HEK293 (cell line): ENCODE results near the gene STK11.

ENCODE experiments used
- OSR2 ChIP-seq: fragments of 450-650 bp; formaldehyde crosslinking; IDR thresholded peaks from 2 replicates; pipeline ENCODE4 v1.5.1; 2016; ENCODE audit warnings: missing biosample characterization, missing genetic modification characterization
- PRDM1 ChIP-seq: fragments of 450-650 bp; formaldehyde crosslinking; IDR thresholded peaks from 2 replicates; pipeline ENCODE4; 2016; ENCODE audit warnings: missing biosample characterization, missing genetic modification characterization
- TCF7L2 ChIP-seq: IDR thresholded peaks from 2 replicates; pipeline ENCODE4 v1.6.1; 2011; ENCODE audit warnings: low read depth, mild to moderate bottlenecking, inconsistent platforms, low read length, moderate library complexity, borderline replicate concordance
- WT1 ChIP-seq: fragments of 450-650 bp; formaldehyde crosslinking; IDR thresholded peaks from 2 replicates; pipeline ENCODE4 v1.5.1; 2016; ENCODE audit warnings: missing biosample characterization, missing genetic modification characterization
- ZBTB17 ChIP-seq: fragments of 450-650 bp; formaldehyde crosslinking; IDR thresholded peaks from 2 replicates; pipeline ENCODE4 v1.5.1; 2016; ENCODE audit warnings: missing biosample characterization, missing genetic modification characterization
- ZBTB7A ChIP-seq: fragments of 450-650 bp; formaldehyde crosslinking; IDR thresholded peaks from 2 replicates; pipeline ENCODE4 v1.5.1; 2016; ENCODE audit warnings: low read depth, missing biosample characterization, missing genetic modification characterization
- ZFP37 ChIP-seq: fragments of 450-650 bp; formaldehyde crosslinking; IDR thresholded peaks from 2 replicates; pipeline ENCODE4 v1.5.1; 2016; ENCODE audit warnings: missing biosample characterization, missing genetic modification characterization
- ZNF157 ChIP-seq: fragments of 450-650 bp; formaldehyde crosslinking; IDR thresholded peaks from 2 replicates; pipeline ENCODE4 v1.5.1; 2016; ENCODE audit warnings: missing biosample characterization, missing genetic modification characterization
- ZNF19 ChIP-seq: fragments of 450-650 bp; formaldehyde crosslinking; IDR thresholded peaks from 2 replicates; pipeline ENCODE4; 2016; ENCODE audit warnings: missing biosample characterization, missing genetic modification characterization, low read depth
- ZNF2 ChIP-seq: fragments of 450-650 bp; formaldehyde crosslinking; IDR thresholded peaks from 2 replicates; pipeline ENCODE4 v1.5.1; 2016; ENCODE audit warnings: missing biosample characterization, missing genetic modification characterization
- ZNF202 ChIP-seq: fragments of 450-650 bp; formaldehyde crosslinking; IDR thresholded peaks from 2 replicates; pipeline ENCODE4 v1.5.1; 2016; ENCODE audit warnings: missing biosample characterization, missing genetic modification characterization, borderline replicate concordance
- ZNF248 ChIP-seq: fragments of 450-650 bp; formaldehyde crosslinking; IDR thresholded peaks from 2 replicates; pipeline ENCODE4 v1.5.1; 2017; ENCODE audit warnings: missing biosample characterization, missing genetic modification characterization
- ZNF311 ChIP-seq: fragments of 450-650 bp; formaldehyde crosslinking; IDR thresholded peaks from 2 replicates; pipeline ENCODE4 v1.5.1; 2017; ENCODE audit warnings: missing biosample characterization, missing genetic modification characterization, borderline replicate concordance
- ZNF324 ChIP-seq: fragments of 450-650 bp; formaldehyde crosslinking; IDR thresholded peaks from 2 replicates; pipeline ENCODE4 v1.5.1; 2016; ENCODE audit warnings: missing biosample characterization, missing genetic modification characterization
- ZNF354C ChIP-seq: fragments of 450-650 bp; formaldehyde crosslinking; IDR thresholded peaks from 2 replicates; pipeline ENCODE4 v1.5.1; 2016; ENCODE audit warnings: missing biosample characterization, missing genetic modification characterization, low read depth, borderline replicate concordance
- ZNF501 ChIP-seq: fragments of 450-650 bp; formaldehyde crosslinking; IDR thresholded peaks from 2 replicates; pipeline ENCODE4 v1.5.1; 2016; ENCODE audit warnings: missing biosample characterization, missing genetic modification characterization
- ZNF521 ChIP-seq: fragments of 450-650 bp; formaldehyde crosslinking; IDR thresholded peaks from 2 replicates; pipeline ENCODE4 v1.5.1; 2017; ENCODE audit warnings: missing biosample characterization, mild to moderate bottlenecking, missing genetic modification characterization
- ZNF529 ChIP-seq: fragments of 450-650 bp; formaldehyde crosslinking; IDR thresholded peaks from 2 replicates; pipeline ENCODE4 v1.5.1; 2017; ENCODE audit warnings: missing genetic modification characterization, missing biosample characterization; ENCODE audit not compliant: insufficient replicate concordance
- ZNF585B ChIP-seq: fragments of 450-650 bp; formaldehyde crosslinking; IDR thresholded peaks from 2 replicates; pipeline ENCODE4 v1.5.1; 2016; ENCODE audit warnings: missing biosample characterization, missing genetic modification characterization
- ZNF623 ChIP-seq: fragments of 450-650 bp; formaldehyde crosslinking; IDR thresholded peaks from 2 replicates; pipeline ENCODE4 v1.5.1; 2016; ENCODE audit warnings: missing biosample characterization, missing genetic modification characterization
- ZNF707 ChIP-seq: fragments of 450-650 bp; formaldehyde crosslinking; IDR thresholded peaks from 2 replicates; pipeline ENCODE4 v1.5.1; 2016; ENCODE audit warnings: missing biosample characterization, missing genetic modification characterization
- ZNF768 ChIP-seq: fragments of 450-650 bp; formaldehyde crosslinking; IDR thresholded peaks from 2 replicates; pipeline ENCODE4 v1.5.1; 2018; ENCODE audit warnings: missing biosample characterization, mild to moderate bottlenecking, missing genetic modification characterization
- ZNF792 ChIP-seq: fragments of 450-650 bp; formaldehyde crosslinking; IDR thresholded peaks from 2 replicates; pipeline ENCODE4 v1.5.1; 2016; ENCODE audit warnings: missing biosample characterization, missing genetic modification characterization
- ZNF830 ChIP-seq: fragments of 450-650 bp; IDR thresholded peaks from 2 replicates; pipeline ENCODE4 v1.5.0; 2018; ENCODE audit warnings: missing biosample characterization, missing genetic modification characterization, low read depth, mild to moderate bottlenecking, moderate library complexity
- ZNF837 ChIP-seq: fragments of 450-650 bp; formaldehyde crosslinking; IDR thresholded peaks from 2 replicates; pipeline ENCODE4 v1.5.1; 2016; ENCODE audit warnings: missing biosample characterization, missing genetic modification characterization
- ZSCAN23 ChIP-seq: fragments of 450-650 bp; formaldehyde crosslinking; IDR thresholded peaks from 2 replicates; pipeline ENCODE4 v1.5.1; 2016; ENCODE audit warnings: missing biosample characterization, missing genetic modification characterization
- TF ChIP-seq, protein P1 (sequence below): fragments of 450-650 bp; formaldehyde crosslinking; IDR thresholded peaks from 2 replicates; pipeline ENCODE4 v1.5.1; 2016; ENCODE audit warnings: missing biosample characterization, missing genetic modification characterization
- TF ChIP-seq, protein P2 (sequence below): fragments of 450-650 bp; formaldehyde crosslinking; conservative IDR thresholded peaks from 2 replicates; pipeline ENCODE4 v1.5.1; 2016; ENCODE audit warnings: low read depth, missing biosample characterization, missing genetic modification characterization
- TF ChIP-seq, protein P3 (sequence below): fragments of 450-650 bp; IDR thresholded peaks from 2 replicates; pipeline ENCODE4 v1.5.1; 2018; ENCODE audit warnings: missing biosample characterization, mild to moderate bottlenecking, missing genetic modification characterization
- TF ChIP-seq, protein P4 (sequence below): fragments of 450-650 bp; formaldehyde crosslinking; IDR thresholded peaks from 2 replicates; pipeline ENCODE4; 2016; ENCODE audit warnings: missing biosample characterization, missing genetic modification characterization
- TF ChIP-seq, protein P5 (sequence below): fragments of 450-650 bp; formaldehyde crosslinking; IDR thresholded peaks from 2 replicates; pipeline ENCODE4 v1.5.1; 2017; ENCODE audit warnings: missing biosample characterization, missing genetic modification characterization
- TF ChIP-seq, protein P6 (sequence below): IDR thresholded peaks from 2 replicates; pipeline ENCODE4 v1.6.1; 2011; ENCODE audit warnings: mild to moderate bottlenecking, low read depth, low read length, borderline replicate concordance

Gene STK11

DNA sequence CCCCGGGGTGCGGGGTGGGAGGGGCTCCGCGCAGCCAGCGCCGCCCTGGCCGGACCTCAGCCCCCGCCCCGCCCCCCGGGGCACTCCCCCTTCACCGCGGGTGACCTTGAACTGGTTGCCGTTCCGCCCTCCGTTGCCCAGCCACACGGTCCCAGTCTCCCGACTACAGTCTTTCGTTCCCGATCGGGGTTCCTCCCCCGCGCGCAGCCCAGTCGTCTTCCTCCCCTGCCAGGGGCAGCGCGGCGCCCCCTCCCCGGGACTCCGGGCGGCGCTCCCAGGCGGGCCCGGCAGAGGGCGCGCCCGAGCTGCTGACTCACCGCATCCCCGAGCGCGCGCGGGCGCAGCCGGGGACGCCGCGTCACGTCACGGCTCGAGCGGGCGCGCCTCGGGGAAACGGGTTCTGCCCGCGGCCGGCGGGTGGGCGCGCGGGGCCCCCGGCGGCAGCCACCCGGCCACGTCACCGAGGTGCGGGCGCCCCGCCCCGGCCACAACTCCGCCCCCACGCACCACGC is 43.3 kb downstream of the STK11 start (continued):
- TF ChIP-seq ZNF623 (tag by site-specific recombination) (no peak), PRDM1 (tag by site-specific recombination) (no peak), ZNF585B (tag by site-specific recombination) (no peak), ZBTB17 (tag by site-specific recombination) (no peak), ZNF792 (tag by site-specific recombination) (no peak), ZBTB7A (tag by site-specific recombination) (no peak), ZNF768 (tag by site-specific recombination) (no peak), ZNF529 (tag by site-specific recombination) (no peak), TCF7L2 (no peak), ZNF521 (no peak), ZNF248 (tag by site-specific recombination) (no peak), ZNF501 (tag by site-specific recombination) (no peak), ZNF707 (no peak), ZNF19 (tag by site-specific recombination) (no peak), ZNF202 (tag by site-specific recombination) (no peak), ZNF837 (tag by site-specific recombination) (no peak), ZFP37 (tag by site-specific recombination) (no peak), ZSCAN23 (tag by site-specific recombination) (0 out of 2 replicates have a peak, but pooled peaks have one; percentile 30), ZNF354C (tag by site-specific recombination) (no peak), WT1 (tag by site-specific recombination) (peak; percentile 72), ZNF2 (tag by site-specific recombination) (no peak), ZNF324 (tag by site-specific recombination) (no peak), OSR2 (tag by site-specific recombination) (0 out of 2 replicates have a peak, but pooled peaks have one; percentile 17), ZNF157 (tag by site-specific recombination) (no peak), ZNF830 (tag by site-specific recombination) (no peak), ZNF311 (tag by site-specific recombination) (no peak)
- TF ChIP-seq, protein P1, sequence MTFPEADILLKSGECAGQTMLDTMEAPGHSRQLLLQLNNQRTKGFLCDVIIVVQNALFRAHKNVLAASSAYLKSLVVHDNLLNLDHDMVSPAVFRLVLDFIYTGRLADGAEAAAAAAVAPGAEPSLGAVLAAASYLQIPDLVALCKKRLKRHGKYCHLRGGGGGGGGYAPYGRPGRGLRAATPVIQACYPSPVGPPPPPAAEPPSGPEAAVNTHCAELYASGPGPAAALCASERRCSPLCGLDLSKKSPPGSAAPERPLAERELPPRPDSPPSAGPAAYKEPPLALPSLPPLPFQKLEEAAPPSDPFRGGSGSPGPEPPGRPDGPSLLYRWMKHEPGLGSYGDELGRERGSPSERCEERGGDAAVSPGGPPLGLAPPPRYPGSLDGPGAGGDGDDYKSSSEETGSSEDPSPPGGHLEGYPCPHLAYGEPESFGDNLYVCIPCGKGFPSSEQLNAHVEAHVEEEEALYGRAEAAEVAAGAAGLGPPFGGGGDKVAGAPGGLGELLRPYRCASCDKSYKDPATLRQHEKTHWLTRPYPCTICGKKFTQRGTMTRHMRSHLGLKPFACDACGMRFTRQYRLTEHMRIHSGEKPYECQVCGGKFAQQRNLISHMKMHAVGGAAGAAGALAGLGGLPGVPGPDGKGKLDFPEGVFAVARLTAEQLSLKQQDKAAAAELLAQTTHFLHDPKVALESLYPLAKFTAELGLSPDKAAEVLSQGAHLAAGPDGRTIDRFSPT = peak; percentile 68
- TF ChIP-seq, protein P2, sequence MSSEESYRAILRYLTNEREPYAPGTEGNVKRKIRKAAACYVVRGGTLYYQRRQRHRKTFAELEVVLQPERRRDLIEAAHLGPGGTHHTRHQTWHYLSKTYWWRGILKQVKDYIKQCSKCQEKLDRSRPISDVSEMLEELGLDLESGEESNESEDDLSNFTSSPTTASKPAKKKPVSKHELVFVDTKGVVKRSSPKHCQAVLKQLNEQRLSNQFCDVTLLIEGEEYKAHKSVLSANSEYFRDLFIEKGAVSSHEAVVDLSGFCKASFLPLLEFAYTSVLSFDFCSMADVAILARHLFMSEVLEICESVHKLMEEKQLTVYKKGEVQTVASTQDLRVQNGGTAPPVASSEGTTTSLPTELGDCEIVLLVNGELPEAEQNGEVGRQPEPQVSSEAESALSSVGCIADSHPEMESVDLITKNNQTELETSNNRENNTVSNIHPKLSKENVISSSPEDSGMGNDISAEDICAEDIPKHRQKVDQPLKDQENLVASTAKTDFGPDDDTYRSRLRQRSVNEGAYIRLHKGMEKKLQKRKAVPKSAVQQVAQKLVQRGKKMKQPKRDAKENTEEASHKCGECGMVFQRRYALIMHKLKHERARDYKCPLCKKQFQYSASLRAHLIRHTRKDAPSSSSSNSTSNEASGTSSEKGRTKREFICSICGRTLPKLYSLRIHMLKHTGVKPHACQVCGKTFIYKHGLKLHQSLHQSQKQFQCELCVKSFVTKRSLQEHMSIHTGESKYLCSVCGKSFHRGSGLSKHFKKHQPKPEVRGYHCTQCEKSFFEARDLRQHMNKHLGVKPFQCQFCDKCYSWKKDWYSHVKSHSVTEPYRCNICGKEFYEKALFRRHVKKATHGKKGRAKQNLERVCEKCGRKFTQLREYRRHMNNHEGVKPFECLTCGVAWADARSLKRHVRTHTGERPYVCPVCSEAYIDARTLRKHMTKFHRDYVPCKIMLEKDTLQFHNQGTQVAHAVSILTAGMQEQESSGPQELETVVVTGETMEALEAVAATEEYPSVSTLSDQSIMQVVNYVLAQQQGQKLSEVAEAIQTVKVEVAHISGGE (tag by site-specific recombination) = no peak
- TF ChIP-seq, protein P3, sequence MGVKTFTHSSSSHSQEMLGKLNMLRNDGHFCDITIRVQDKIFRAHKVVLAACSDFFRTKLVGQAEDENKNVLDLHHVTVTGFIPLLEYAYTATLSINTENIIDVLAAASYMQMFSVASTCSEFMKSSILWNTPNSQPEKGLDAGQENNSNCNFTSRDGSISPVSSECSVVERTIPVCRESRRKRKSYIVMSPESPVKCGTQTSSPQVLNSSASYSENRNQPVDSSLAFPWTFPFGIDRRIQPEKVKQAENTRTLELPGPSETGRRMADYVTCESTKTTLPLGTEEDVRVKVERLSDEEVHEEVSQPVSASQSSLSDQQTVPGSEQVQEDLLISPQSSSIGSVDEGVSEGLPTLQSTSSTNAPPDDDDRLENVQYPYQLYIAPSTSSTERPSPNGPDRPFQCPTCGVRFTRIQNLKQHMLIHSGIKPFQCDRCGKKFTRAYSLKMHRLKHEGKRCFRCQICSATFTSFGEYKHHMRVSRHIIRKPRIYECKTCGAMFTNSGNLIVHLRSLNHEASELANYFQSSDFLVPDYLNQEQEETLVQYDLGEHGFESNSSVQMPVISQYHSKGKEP (tag by site-specific recombination) = no peak
- TF ChIP-seq, protein P4, sequence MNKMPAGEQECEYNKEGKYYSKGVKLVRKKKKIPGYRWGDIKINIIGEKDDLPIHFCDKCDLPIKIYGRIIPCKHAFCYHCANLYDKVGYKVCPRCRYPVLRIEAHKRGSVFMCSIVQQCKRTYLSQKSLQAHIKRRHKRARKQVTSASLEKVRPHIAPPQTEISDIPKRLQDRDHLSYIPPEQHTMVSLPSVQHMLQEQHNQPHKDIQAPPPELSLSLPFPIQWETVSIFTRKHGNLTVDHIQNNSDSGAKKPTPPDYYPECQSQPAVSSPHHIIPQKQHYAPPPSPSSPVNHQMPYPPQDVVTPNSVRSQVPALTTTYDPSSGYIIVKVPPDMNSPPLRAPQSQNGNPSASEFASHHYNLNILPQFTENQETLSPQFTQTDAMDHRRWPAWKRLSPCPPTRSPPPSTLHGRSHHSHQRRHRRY (tag by site-specific recombination) = no peak
- TF ChIP-seq, protein P5, sequence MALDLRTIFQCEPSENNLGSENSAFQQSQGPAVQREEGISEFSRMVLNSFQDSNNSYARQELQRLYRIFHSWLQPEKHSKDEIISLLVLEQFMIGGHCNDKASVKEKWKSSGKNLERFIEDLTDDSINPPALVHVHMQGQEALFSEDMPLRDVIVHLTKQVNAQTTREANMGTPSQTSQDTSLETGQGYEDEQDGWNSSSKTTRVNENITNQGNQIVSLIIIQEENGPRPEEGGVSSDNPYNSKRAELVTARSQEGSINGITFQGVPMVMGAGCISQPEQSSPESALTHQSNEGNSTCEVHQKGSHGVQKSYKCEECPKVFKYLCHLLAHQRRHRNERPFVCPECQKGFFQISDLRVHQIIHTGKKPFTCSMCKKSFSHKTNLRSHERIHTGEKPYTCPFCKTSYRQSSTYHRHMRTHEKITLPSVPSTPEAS (tag by site-specific recombination) = no peak
- TF ChIP-seq, protein P6, sequence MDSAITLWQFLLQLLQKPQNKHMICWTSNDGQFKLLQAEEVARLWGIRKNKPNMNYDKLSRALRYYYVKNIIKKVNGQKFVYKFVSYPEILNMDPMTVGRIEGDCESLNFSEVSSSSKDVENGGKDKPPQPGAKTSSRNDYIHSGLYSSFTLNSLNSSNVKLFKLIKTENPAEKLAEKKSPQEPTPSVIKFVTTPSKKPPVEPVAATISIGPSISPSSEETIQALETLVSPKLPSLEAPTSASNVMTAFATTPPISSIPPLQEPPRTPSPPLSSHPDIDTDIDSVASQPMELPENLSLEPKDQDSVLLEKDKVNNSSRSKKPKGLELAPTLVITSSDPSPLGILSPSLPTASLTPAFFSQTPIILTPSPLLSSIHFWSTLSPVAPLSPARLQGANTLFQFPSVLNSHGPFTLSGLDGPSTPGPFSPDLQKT = no peak
